ENCODE results near the gene TSC2. TPM values are rescaled to one million over a fixed set of nuclear protein-coding genes. Genes with fewer than 3 reads are reported as not detected.
A peak's percentile ranks its signal among the peaks of the same experiment; 100 is the strongest.
"Not testable (repeated sequence)": the region's sequence is repeated elsewhere in the genome, so short reads cannot be mapped to it uniquely, and the experiment has no call there.

The TSC2 gene
- total RNA-seq, 1 donor from 2014 or later: 178 TPM

- DNase-seq (ENCODE audit: low spot score): no peak
Measured at GRCh38 chr16:2122429-2122828, 74.6 kb downstream of the TSC2 start.

GRCh38 chr16:2122934-2123683, 75.3 kb downstream of the TSC2 start:
- DNase-seq (ENCODE audit: low spot score): not testable (repeated sequence)

GRCh38 chr16:2123706-2124376, 76.1 kb downstream of the TSC2 start:
- not testable (repeated sequence) for DNase-seq (ENCODE audit: low spot score)

GRCh38 chr16:2124377-2124693, 76.5 kb downstream of the TSC2 start:
- not testable (repeated sequence) for DNase-seq (ENCODE audit: low spot score)

DNA sequence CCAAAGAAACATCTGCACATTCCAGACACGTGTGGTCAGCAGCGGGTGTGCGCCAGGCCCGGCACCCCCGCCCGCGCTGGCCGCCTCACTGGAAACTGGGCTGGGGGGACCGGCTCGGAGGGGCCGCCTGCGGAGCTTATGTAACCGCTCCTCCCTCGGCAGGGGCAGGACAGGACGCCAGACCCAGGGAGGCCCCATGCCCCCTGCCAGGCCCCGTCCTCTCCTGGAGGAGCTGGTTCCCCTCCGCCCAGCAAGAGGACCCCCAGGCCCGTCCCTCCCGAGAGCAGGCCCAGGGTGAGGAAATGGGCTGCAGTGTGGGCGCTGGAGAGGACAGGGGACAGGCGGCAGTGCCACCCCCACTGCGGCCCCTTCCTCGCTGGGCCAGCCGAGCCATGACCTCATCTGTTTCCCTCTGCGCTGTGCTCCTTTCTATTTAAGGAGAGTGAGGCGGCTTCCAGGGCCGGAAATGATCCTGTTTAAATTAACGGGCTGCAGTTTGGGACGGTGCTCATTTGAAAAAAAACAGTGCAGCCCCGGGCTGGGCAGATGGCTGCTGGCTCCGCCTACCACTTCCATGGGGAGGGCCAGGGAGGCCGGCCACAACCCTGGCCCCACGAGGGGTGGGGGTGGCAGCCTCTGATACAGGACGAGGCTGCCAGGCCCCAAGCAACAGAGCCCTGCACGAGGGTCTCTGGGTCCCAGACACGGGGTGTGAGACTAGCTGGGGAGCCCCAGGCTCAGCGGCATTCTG, 77.1 kb downstream of the TSC2 start:
- DNase-seq (ENCODE audit: low spot score): peak; percentile 69

DNA sequence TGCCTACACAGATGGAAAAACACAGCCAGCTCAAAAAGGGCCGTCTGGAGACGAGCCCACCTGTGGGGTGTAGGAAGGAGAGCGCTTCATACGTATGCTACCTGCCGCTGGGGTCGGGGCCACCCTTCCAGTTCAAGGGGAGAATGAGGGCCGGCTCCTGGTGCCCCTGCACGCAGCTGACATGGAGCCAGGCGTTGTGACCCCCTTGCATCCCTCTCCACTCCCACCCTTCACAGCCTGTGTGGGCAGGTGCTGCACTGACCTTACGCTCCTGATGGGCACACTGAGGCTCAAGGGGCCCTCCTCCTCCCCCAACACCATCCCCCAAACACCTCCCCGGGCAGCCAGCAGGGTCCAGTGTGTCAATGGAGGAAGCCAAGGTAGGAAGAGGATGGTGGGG, 77.8 kb downstream of the TSC2 start:
- DNase-seq (ENCODE audit: low spot score): not testable (repeated sequence)

- not testable (repeated sequence) for DNase-seq (ENCODE audit: low spot score)
Measured at GRCh38 chr16:2126161-2126743, 78.5 kb downstream of the TSC2 start.

- not testable (repeated sequence) for DNase-seq (ENCODE audit: low spot score)
Measured at GRCh38 chr16:2126928-2127556, 79.3 kb downstream of the TSC2 start.

GRCh38 chr16:2127630-2128280, 80.0 kb downstream of the TSC2 start:
- not testable (repeated sequence) for DNase-seq (ENCODE audit: low spot score)

- not testable (repeated sequence) for DNase-seq (ENCODE audit: low spot score)
Measured at GRCh38 chr16:2129251-2129650, 81.5 kb downstream of the TSC2 start.

GRCh38 chr16:2129890-2130447, 82.2 kb downstream of the TSC2 start:
- not testable (repeated sequence) for DNase-seq (ENCODE audit: low spot score)

DNA sequence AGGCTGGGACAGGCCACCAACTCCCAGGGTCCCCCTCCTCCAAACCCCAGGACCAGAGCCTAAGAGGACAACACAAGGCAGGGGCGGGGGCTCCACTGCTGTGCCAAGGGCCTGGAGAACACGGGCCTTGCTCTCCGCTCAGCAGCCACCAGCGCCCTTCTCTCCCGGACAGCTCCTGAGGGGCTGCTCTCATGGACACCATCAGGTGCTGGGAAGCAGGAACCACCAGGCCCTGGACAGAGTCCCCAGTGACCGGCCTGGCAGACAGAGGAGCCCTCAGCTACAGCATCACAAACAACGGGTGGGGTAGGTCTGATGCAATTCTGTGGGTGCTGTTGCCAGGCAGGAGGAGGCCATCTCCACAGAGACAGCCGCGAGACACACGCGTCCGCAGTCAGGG, 86.0 kb downstream of the TSC2 start:
- DNase-seq (ENCODE audit: low spot score): not testable (repeated sequence)

DNA sequence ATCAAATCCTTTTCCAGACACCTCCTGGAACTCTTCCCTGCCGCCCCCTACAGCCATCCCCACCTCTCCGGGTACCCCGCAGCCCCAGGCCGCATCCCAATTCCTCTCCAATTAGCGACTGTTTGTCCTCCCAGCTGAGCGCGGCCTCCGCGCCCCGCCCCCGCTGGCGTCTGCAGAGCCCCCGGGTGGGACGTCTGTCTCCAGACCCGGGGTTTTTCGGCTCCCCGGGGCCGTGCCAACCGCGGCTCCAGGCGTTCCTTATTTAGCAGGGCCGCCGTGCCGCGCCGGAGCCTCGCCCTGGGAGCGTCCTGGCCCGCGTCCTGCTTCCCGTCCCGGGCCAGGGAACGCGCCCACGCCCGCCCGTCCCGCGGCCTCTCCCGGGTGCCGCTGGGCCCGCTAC, 87.3 kb downstream of the TSC2 start:
- not testable (repeated sequence) for DNase-seq (ENCODE audit: low spot score)

DNA sequence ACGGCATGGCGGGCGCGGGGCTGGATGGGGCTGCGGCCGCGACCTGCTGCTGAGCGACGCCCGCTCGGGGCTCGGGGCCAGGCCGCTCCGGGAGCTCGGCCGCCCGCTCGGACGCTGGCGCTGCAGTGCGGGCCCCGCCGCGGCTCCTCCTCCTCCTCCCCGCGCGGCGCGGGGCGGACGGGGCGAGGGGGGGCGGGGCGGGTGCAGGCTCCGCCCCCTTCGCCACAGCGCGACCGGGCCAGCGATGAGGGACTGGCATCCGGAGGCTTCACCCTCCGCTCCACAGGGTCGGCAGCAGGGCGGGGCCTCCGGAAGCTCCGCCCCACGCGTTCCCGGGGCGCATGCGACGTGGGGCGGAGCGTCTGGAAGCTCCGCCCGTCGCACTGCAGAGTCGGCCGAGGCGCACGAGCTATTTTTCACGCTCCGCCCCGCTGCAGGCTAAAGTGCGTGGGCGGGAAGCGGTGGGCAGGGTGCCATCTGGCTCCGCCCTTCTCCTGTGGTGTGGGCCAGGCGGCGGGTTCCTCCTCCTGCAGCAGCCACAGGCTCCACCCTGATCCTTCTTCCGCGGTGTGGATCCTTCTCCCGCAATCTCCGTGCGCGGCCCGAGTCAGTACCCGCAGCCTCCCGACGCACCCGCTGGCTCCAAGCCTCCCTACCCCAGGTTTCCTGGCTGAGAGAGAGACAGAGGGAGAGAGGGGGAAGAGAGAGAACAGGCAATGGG, 88.1 kb downstream of the TSC2 start, which contains the start of gene PKD1:
PKD1 (minus strand) TSS at position 129 of the 721 bp plus-strand sequence. CDS start 209 bp downstream, outside the sequence.
- peak; percentile 97 for DNase-seq (ENCODE audit: low spot score)

Other genes with a start within 250 kb of the TSC2 start
- gene HAGH, start 221.2 kb upstream of the TSC2 start, total RNA-seq: 37.5 TPM
- 29.3 TPM for gene FAHD1, start 220.8 kb upstream of the TSC2 start, total RNA-seq
- not detected for gene MEIOB, start 175.8 kb upstream of the TSC2 start, total RNA-seq
- 12.9 TPM for gene HS3ST6, start 129.6 kb upstream of the TSC2 start, total RNA-seq
- 27.2 TPM for gene MSRB1, start 104.8 kb upstream of the TSC2 start, total RNA-seq
- gene RPL3L, start 93.3 kb upstream of the TSC2 start, total RNA-seq: not detected
- gene NDUFB10, start 88.4 kb upstream of the TSC2 start, total RNA-seq: 97.5 TPM
- 2,737 TPM for gene RPS2, start 83.2 kb upstream of the TSC2 start, total RNA-seq
- gene RNF151, start 81.1 kb upstream of the TSC2 start, total RNA-seq: not detected
- gene TBL3, start 75.9 kb upstream of the TSC2 start, total RNA-seq: 37.0 TPM
- 0.65 TPM for gene NOXO1, start 66.5 kb upstream of the TSC2 start, total RNA-seq
- gene GFER, start 63.8 kb upstream of the TSC2 start, total RNA-seq: 16.5 TPM
- gene SYNGR3, start 58.0 kb upstream of the TSC2 start, total RNA-seq: 0.86 TPM
- 46.4 TPM for gene ZNF598, start 38.2 kb upstream of the TSC2 start, total RNA-seq
- not detected for gene NPW, start 28.2 kb upstream of the TSC2 start, total RNA-seq
- gene NHERF2, start 21.1 kb upstream of the TSC2 start, total RNA-seq: 106 TPM
- 11.8 TPM for gene NTHL1, start 151 bp upstream of the TSC2 start, total RNA-seq
- gene PKD1, start 87.9 kb downstream of the TSC2 start, total RNA-seq: 165 TPM
- 0.83 TPM for gene RAB26, start 100.6 kb downstream of the TSC2 start, total RNA-seq
- 76.2 TPM for gene TRAF7, start 107.8 kb downstream of the TSC2 start, total RNA-seq
- 0.05 TPM for gene CASKIN1, start 148.6 kb downstream of the TSC2 start, total RNA-seq
- gene MLST8, start 157.5 kb downstream of the TSC2 start, total RNA-seq: 37.0 TPM
- 7.4 TPM for gene BRICD5, start 162.9 kb downstream of the TSC2 start, total RNA-seq
- 11.3 TPM for gene PGP, start 166.9 kb downstream of the TSC2 start, total RNA-seq
- gene E4F1, start 175.6 kb downstream of the TSC2 start, total RNA-seq: 24.7 TPM
- gene DNASE1L2, start 188.5 kb downstream of the TSC2 start, total RNA-seq: 1.5 TPM
- gene ECI1, start 203.6 kb downstream of the TSC2 start, total RNA-seq: 47.8 TPM
- 178 TPM for gene RNPS1, start 220.1 kb downstream of the TSC2 start, total RNA-seq